HepG2 (cell line): Measurements from ENCODE around the gene ZCCHC9.

Source experiments
- E2F1 ChIP-seq: sonication (generic); formaldehyde crosslinking; IDR thresholded peaks from 2 replicates; pipeline ENCODE4 v1.5.0; 2020; ENCODE audit warnings: missing genetic modification reagents
- FOXM1 ChIP-seq: sonication (generic); formaldehyde crosslinking; IDR thresholded peaks from 2 replicates; pipeline ENCODE4 v1.5.0; 2020; ENCODE audit warnings: missing genetic modification reagents
- GTF2F1 ChIP-seq: fragments of 150-350 bp; IDR thresholded peaks from 2 replicates; pipeline ENCODE4 v1.6.1; 2014; ENCODE audit warnings: low read length
- SAFB2 ChIP-seq: sonication (generic); formaldehyde crosslinking; IDR thresholded peaks from 2 replicates; pipeline ENCODE4 v1.5.1; 2020; ENCODE audit warnings: missing genetic modification reagents, low read depth, mild to moderate bottlenecking, borderline replicate concordance
- SP1 ChIP-seq, 2 experiments: fragments of 450-650 bp in 1 of 2; sonication (generic) in 1 of 2; formaldehyde crosslinking in 1 of 2; IDR thresholded peaks; 2 replicates each; pipeline versions ENCODE4 v1.4.0 to v1.6.1; 2016 to 2020; ENCODE audit warnings: missing genetic modification reagents in 1 of 2
- TAF1 ChIP-seq: sonication (generic); formaldehyde crosslinking; IDR thresholded peaks from 2 replicates; pipeline ENCODE4 v1.4.0; 2020; ENCODE audit warnings: missing genetic modification reagents
- TFAP4 ChIP-seq: sonication (generic); IDR thresholded peaks from 2 replicates; pipeline ENCODE4 v1.6.1; 2016; ENCODE audit warnings: low read depth, borderline replicate concordance
- ZBTB46 ChIP-seq: sonication (generic); formaldehyde crosslinking; IDR thresholded peaks from 2 replicates; pipeline ENCODE4 v1.4.0; 2020; ENCODE audit warnings: mild to moderate bottlenecking, missing genetic modification reagents, borderline replicate concordance

- TF ChIP-seq TFAP4: no peak
- no peak for TF ChIP-seq FOXM1 (CRISPR knock-in tag)
- no peak for TF ChIP-seq ZBTB46
- TF ChIP-seq GTF2F1: no peak
- TF ChIP-seq SAFB2 (CRISPR knock-in tag): no peak
- TF ChIP-seq SP1 (IDR thresholded peaks at IDR 0.05): no peak
- no peak for TF ChIP-seq SP1 (CRISPR knock-in tag; IDR thresholded peaks at IDR 0.05)
- TF ChIP-seq TAF1 (CRISPR knock-in tag): no peak
- no peak for TF ChIP-seq E2F1 (CRISPR knock-in tag)
Observed at GRCh38 chr5:81359108-81359507, 57.7 kb downstream of the ZCCHC9 start.
